ENCODE data around the gene TTC27.
"Not testable (repeated sequence)": the region's sequence is repeated elsewhere in the genome, so short reads cannot be mapped to it uniquely, and the experiment has no call there.

Gene TTC27

DNA sequence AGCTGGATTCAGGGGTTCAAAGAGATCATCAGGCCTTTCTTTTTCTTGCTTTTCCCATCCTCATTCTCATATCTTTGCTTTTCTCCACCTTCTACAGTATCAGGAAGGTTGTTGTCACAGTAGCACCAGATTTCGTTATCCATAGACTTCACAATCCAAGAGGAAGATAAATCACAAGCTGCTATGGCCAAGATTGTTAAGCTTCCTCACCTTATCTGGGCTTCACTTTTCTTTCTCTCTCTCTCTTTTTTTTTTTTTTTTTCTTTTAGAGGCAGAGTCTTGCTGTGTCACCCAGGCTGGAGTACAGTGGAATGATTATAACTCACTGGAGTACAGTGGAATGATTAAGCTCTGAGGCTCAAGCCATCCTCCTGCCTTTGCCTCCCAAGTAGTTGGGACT is 93.5 kb downstream of the TTC27 start:
- DNase-seq = no peak

DNA sequence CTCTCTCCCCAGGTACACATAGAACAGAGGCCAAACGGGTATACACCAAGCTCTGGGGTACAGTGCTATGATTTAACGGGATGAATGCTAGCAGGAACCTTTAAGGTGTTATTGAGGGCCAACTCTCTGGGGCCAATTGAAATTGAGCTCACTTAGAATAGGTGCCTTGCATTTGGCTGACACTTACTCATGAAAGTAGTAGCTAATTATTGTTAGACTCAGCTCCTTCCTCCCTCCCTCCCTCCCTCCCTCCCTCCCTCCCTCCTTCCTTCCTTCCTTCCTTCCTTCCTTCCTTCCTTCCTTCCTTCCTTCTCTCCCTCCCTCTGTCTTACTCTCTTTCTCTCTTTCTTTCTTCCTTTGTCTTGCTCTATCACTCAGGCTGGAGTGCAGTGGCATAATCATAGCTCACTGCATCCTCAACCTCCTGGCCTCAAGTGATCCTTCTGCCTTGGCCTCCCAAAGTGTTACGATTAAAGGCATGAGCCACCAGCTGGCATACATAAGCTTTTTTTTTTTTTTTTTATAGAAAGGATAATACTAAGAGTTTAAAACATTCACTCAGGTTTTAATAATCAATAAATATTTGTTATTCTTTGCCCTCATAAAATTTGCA is 95.7 kb downstream of the TTC27 start:
- DNase-seq = no peak

DNA sequence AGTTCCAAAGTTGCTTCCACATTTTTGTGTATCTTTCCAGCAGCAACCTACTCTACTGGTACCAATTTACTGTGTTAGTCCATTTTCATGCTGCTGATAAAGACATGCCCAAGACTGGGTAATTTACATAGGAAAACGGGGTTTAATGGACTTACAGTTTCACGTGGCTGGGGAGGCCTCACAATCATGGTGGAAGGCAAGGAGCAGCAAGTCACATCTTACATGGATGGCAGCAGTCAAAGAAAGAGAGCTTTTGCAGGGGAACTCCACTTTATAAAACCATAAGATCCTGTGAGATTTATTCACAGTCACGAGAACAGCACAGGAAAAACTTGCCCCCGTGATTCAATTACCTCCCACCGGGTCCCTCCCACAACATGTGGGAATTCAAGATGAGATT is 98.8 kb downstream of the TTC27 start:
- DNase-seq = not testable (repeated sequence)

DNA sequence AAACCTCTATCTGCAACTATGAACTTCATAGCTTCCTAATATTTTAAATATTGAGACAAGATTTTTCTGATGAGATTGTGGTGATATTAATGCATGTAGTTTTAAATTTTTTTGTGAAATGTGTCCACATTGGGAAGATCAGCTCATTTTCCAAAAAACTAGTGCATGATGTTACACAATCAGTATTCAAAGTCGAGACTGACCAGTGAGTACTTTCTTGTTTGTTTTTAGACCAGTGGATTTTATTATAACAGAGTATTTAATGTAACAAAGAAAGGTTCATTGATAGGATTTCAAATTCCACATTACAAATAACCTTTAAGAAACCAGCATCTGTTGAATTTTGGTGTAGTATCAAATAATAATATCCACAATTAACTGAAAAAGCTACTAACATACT is 99.3 kb downstream of the TTC27 start:
- DNase-seq = no peak

DNA sequence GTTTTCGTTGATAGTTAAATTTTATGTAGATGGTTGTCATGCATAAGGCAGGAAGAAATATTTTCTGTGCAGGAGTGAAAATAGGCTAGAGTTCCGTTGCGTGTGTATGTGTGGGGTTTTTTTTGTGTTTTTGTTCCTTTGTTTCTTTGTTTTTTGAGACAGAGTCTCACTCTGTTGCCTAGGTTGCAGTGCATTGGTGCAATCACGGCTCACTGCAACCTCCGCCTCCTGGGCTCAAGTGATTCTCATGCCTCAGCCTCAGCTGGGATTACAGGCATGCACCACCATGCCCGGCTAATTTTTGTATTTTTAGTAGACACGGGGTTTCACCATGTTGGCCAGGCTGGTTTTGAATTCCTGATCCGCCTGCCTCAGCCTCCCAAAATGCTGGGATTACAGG is 103.1 kb downstream of the TTC27 start:
- not testable (repeated sequence) for DNase-seq

DNA sequence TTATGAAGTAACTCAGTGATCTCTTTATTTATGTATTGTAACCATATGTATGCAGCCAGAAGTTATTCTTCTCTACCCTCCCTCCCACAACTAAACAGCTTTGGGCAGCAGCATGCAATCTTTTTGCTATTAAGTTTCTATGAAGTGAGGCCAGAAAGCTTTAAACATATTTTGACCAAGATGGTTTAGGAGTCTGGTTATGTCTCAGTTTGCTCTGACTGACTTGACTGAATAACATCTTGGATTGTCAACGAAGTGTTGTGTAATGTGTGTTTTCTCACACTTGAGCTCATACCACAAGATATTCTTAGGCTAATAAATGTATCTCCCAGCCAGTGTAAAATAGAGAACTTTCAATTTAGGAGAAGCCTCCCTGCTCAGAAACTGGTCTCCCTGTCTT is 104.3 kb downstream of the TTC27 start:
- no peak for DNase-seq

DNA sequence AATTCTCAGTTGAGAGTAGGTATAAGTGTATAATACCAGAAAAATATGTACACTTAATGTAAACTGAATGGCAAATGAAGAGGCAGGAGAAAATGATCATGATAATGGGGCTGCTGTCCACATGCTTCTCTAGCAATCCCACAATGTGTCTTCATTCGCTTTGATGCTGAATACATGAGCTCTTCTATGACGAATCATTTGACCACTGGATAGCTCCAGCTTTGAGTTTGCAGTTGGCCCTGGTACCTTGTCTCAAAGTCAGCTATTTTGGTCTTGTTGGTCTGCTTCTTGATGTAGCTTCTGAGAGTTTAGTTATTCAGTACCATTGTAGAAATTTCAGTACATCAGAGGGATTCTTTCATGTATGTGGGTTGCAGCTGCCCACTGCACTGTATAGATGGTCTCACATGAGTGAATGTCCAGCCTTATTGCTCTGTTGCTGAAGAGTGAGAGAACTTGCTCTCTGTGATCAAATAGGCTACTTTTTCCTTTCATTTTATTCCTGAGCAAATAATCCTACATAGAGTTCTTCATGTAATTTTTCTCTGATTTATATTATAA is 105.1 kb downstream of the TTC27 start:
- DNase-seq = no peak

DNA sequence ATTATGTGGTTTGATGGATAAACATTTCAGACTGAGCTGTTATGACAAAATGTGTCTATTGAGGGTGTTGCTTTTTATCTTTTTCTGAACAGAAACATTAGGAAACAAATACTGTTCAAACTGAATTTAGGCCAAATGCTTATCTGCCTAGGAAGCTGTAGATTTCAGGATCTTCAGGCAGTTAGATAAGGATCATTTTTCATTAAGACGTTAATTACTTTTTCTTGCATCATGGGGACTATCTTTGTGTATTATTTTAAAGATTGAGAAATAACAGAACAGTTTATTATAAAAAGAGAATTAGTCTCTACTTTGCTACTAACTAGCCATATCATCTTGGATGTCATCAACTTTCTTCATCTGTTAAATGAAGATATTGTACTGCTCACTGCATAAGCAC is 107.5 kb downstream of the TTC27 start:
- no peak for DNase-seq

DNA sequence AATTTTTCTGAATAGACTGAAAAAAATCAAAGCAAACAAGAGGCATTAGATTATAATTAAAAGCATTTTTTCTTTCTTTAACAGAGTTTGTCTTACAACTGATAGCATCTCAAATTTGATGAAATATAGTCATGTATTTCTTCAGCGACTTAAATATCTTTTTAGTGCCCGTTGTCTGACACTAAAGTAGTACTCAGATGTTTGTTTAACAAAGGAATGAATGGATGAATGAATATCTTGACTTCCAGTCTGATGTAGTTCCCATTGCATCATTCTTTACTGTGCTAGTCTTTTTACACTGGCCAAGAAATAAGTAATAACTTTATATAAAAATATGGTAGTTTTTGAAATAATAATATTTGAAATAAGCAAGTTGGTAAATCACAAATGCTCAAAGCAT is 111.1 kb downstream of the TTC27 start:
- no peak for DNase-seq

GRCh38 chr2:32739664-32740063 is 111.8 kb downstream of the TTC27 start:
- no peak for DNase-seq

GRCh38 chr2:32741575-32741974 is 113.7 kb downstream of the TTC27 start:
- no peak for DNase-seq

- DNase-seq = no peak
Observed at GRCh38 chr2:32742376-32742775, 114.5 kb downstream of the TTC27 start.

GRCh38 chr2:32743480-32744236 is 115.8 kb downstream of the TTC27 start:
- no peak for DNase-seq

- no peak for DNase-seq
Observed at GRCh38 chr2:32745191-32745590, 117.3 kb downstream of the TTC27 start.

DNA sequence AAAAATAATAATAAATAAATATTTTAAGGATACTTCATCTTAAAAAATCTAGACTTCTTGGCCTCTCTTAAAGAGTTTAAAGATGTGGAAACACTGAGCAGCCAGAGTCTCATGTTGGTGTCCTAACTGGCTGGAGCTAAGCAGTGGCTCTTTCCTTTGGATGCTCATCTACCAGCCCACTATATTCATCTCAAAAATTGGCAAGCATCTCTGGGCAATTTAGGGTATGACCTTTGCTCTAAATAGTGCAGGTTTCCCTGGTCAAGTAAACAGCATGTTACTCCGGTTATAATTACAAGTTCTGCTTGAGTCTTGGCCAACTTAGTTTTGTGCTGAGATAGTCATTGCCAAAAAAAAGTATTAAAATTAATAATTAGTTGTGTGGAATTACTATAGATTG is 117.8 kb downstream of the TTC27 start:
- no peak for DNase-seq

- no peak for DNase-seq
Observed at GRCh38 chr2:32746669-32747068, 118.8 kb downstream of the TTC27 start.

DNA sequence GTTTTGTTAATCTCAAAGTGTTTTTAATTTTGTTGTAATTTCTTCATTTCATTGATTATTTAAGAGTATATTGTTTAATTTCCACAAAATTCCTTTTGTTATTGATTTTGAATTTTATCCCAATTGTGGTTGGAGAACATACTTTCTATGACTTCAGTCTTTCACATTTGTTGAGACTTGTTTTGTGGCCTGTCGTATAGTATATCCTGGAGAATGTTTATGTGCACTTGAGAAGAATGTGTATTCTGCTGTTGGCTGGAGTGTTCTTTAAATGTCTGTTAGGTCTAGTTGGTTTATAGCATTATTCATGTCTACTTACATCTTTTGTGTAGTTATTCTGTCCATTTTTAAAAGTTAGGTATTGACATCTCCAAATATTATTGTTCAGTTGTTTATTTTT is 120.3 kb downstream of the TTC27 start:
- no peak for DNase-seq

DNA sequence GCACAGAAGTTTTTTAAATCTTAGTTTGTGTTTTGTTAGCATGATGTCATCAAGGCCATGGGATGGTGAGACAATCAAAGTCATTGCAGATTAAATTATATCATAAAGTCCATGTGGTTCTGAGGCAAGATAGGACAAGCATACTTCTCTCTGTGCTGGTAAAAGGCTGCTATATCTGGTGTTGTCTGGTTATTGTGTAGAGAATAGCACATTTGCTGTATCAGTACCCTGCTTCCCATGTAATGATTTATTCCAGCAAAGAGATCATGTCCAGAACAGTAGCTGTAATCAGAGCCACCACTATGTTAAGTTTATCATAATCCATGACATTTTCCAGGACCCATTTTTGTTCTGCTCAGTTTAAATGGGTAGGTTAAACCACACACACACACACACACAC is 123.0 kb downstream of the TTC27 start:
- no peak for DNase-seq

- DNase-seq = no peak
Observed at GRCh38 chr2:32752205-32752604, 124.4 kb downstream of the TTC27 start.

GRCh38 chr2:32752952-32753351 is 125.1 kb downstream of the TTC27 start:
- no peak for DNase-seq

GRCh38 chr2:32754676-32755075 is 126.8 kb downstream of the TTC27 start:
- not testable (repeated sequence) for DNase-seq

DNA sequence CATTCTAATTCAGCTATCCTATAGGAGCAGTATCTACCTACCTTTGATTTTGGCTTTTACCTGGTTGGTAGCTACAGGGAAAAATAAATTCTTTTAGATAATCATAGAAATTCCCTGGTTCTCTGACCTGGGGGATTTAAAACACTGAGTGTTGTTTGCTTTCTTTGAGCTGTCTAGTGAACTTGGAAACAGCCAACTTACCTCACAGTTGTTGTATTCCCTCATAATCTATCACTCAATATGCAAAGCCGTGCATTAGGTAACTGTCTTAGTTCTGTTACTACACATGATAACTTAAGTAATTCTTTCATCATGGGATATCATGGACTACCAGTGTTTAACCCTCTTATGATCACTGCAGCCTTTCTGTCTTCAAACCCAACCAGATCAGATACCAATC is 127.8 kb downstream of the TTC27 start:
- DNase-seq = no peak

DNA sequence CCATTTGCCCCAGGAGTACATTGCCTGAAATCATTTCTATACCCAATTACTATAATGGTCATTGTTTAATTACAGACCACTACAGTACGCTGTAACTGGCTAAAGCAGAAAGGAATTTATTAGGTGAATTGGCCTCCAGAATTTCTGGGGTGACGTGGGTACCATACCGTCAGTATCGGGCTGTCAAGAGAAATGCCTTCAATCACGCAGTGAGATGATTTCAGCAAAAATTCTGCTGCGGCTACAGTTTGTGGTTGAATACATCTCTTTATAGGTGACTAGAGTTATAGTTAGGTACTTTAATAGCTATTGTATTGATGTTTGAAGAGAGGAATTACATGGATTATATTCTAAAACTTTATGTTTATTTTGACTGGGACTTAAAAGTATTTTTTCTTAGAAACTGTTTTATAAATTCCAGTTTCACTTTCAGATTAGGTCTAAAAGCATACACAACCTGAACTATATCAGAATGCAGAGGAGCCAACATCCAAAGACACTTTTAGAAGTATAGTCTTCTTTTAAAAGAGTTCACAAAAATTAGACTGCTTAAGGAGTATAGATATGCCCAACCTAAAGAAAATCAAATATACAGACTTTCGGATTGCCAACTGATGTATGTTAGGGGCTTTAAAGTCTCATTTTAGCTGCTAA is 128.4 kb downstream of the TTC27 start:
- DNase-seq = no peak

GRCh38 chr2:32758232-32758631 is 130.4 kb downstream of the TTC27 start:
- no peak for DNase-seq

Measured in GDM1 (cell line).